ENCODE measurements around the gene RNF10.
"Not testable (repeated sequence)": the region's sequence is repeated elsewhere in the genome, so short reads cannot be mapped to it uniquely, and the experiment has no call there.

The RNF10 gene

GRCh38 chr12:120611534-120611933, 77.4 kb downstream of the RNF10 start:
- DNase-seq (ENCODE audit: low read depth in 1 of 2, low spot score in 1 of 2): not testable (repeated sequence)

- no peak for DNase-seq (ENCODE audit: low read depth in 1 of 2, low spot score in 1 of 2)
Observed at GRCh38 chr12:120614848-120615247, 80.7 kb downstream of the RNF10 start.

DNA sequence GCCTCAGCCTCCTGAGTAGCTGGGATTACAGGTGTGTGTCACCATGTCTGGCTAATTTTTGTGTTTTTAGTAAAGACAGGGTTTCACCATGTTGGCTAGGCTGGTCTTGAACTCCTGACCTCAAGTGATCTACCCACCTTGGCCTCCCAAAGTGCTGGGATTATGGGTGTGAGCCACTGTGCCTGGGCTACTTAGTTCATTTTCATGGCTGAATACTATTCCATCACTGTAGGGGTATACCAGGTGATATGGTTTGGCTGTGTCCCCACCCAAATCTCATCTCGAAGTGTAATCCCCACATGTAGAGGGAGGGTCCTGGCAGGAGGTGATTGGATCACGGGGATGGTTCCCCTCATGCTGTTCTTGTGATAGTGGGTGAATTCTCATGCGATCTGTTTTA, 83.0 kb downstream of the RNF10 start:
- DNase-seq (ENCODE audit: low read depth in 1 of 2, low spot score in 1 of 2): not testable (repeated sequence)

DNA sequence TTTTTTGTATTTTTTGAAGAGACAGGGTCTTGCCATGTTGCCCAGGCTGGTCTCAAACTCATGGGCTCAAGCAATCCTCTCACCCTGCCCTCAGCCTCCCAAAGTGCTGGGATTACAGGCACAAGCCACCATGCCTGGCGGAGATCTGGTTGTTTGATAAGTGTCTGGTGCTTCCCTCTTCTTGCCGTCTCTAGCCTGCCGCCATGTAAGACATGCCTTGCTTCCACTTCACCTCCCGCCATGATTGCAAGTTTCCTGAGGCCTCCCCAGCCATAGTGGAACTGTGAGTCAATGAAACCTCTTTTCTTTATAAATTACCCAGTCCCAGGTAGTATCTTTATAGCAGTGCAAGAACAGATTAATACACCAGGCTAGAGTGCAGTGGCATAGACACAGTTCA, 83.6 kb downstream of the RNF10 start:
- not testable (repeated sequence) for DNase-seq (ENCODE audit: low read depth in 1 of 2, low spot score in 1 of 2)

DNA sequence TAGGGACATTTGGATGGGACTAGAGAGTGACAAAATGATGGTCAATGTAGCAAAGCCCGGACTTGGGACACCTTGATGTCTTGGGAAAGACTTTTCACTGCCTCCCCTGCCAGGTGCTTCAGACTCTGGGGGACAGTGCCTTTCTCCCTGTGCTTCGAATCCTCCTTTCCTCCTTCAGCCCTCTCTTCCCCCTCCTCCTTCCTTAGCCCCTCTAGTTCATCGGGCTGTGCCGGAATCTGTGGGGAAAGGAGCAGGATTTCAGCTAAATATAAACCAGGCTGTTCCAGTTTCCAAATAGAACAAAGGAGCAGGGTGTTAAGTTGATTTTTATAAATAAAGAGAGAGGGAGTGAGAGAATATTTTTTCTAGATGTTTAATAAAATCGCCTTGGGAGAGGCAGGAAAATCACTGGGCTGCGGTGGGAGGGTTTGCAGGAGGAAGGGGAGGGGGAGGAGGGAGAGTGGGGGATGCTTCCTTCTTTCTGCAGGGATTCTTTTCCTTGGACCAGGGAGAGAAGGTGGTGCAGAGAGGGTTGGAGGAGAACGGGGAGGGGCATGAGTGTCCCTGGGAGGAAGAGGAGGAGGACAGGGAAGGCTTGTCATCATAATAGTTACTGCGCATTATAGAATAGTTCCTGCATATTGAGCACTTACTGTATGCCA, 84.9 kb downstream of the RNF10 start:
- no peak for DNase-seq (ENCODE audit: low read depth in 1 of 2, low spot score in 1 of 2)

DNA sequence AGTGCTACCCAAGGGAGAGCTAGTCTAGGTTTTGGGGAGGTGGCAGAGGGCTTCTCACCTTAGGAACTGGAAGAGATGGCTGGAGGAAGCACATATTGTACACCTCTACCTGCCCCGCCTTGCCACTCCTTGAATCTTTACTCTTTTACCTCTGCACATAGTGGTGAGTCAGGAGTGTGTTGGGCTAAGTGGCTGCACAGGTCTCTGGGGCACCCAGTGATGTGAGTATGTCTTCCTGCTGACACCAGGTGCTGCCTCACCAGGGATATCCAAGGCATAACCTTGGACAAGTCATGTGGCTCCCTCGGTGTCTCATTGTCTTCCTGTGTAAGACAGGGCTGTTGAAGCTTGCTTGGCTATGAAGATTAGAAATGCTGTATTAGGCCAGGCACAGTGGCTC, 86.5 kb downstream of the RNF10 start:
- DNase-seq (ENCODE audit: low read depth in 1 of 2, low spot score in 1 of 2): no peak

DNA sequence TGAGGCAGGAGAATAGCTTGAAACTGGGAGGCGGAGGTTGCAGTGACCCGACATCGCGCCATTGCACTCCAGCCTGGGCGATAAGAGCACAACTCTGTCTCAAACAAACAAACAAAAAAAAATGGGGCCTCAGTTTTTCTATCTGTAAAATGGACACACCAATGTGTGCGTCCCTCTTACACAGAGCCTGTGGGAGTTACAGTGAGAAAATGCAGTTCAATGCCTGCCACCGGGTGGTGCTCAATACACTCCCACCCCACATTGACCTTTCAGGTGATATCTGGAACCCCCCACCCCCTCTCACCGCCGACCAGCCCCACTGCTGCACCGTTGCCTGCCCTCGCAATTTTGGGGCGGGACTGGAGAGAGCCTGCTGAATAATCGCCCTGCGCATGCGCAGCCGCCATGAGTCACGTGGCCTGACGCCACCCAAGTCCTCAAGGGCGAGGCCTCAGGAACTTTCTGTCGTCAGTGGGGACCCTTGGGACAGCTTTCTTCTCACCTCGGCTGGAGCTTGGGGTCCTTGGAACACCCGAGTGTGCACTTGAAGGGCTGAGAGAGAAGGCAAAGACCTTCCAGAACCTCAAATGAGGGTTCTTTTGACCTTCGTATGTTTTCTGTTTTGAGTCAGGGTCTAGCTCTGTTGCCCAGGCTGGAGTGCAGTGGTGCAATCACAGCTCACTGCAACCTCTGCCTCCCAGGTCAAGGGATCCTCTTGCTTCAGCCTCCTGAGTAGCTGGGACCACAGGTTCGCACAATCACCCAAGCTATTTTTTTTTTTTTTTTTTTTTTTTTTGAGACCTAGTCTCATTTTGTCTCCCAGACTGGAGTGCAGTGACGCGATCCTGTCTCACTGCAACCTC, 91.6 kb downstream of the RNF10 start:
- DNase-seq (ENCODE audit: low read depth in 1 of 2, low spot score in 1 of 2): no peak

All from stimulated activated CD4-positive, alpha-beta T cell treated with anti-CD3 and anti-CD28 coated beads, Interleukin-15, amount 100 ng/mL, for 1 hour (primary cell).